ENCODE results near the gene NTSR1.

The NTSR1 gene

DNA sequence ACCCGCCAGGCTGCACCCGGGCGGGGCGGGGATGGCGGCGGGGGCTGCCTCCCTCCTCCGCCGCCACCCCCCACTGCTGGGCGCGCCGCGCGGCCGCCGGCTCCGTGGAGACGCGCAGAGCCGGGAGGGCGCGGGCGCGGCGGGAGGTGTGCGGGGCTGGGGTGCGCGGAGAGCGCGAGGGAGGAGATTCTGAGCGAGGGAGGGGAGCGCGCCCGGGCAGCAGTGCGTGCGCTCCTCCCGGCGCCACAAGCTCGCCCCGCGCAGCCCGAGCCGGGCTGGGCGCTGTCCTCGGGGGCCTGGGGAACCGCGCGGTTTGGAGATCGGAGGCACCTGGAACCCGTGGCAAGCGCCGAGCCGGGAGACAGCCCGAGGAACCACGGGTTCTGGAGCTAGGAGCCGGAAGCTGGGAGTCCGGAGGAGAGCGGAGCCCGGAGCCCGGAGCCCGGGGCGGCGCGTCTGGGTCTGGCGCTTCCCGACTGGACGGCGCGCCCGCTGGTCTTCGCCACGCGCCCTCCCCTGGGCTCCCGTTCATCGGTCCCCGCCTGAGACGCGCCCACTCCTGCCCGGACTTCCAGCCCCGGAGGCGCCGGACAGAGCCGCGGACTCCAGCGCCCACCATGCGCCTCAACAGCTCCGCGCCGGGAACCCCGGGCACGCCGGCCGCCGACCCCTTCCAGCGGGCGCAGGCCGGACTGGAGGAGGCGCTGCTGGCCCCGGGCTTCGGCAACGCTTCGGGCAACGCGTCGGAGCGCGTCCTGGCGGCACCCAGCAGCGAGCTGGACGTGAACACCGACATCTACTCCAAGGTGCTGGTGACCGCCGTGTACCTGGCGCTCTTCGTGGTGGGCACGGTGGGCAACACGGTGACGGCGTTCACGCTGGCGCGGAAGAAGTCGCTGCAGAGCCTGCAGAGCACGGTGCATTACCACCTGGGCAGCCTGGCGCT, at the start of gene NTSR1:
Gene NTSR1 (plus strand): TSS at position 246 of the 946 bp plus-strand sequence. CDS start 372 bp downstream, at position 618.
- DNase-seq (ENCODE audit: low read depth): no peak
- no peak within 1 kb of the TSS for H3K4me3 ChIP-seq (ENCODE audit: low read depth, low read length)
- no peak for TF ChIP-seq CTCF (IDR thresholded peaks at IDR 0.05; ENCODE audit: insufficient read depth, low read depth, low read length, missing control alignments)

- no peak overlapping the region for H3K4me3 ChIP-seq (ENCODE audit: low read depth, low read length)
- no peak for TF ChIP-seq CTCF (IDR thresholded peaks at IDR 0.05; ENCODE audit: insufficient read depth, low read depth, low read length, missing control alignments)
- DNase-seq (ENCODE audit: low read depth): no peak
Observed at GRCh38 chr20:62659488-62660239, 49.0 kb upstream of the NTSR1 start.

GRCh38 chr20:62660240-62660615, 48.4 kb upstream of the NTSR1 start:
- H3K4me3 ChIP-seq (ENCODE audit: low read depth, low read length): no peak overlapping the region
- TF ChIP-seq CTCF (IDR thresholded peaks at IDR 0.05; ENCODE audit: insufficient read depth, low read depth, low read length, missing control alignments): no peak
- DNase-seq (ENCODE audit: low read depth): no peak

DNA sequence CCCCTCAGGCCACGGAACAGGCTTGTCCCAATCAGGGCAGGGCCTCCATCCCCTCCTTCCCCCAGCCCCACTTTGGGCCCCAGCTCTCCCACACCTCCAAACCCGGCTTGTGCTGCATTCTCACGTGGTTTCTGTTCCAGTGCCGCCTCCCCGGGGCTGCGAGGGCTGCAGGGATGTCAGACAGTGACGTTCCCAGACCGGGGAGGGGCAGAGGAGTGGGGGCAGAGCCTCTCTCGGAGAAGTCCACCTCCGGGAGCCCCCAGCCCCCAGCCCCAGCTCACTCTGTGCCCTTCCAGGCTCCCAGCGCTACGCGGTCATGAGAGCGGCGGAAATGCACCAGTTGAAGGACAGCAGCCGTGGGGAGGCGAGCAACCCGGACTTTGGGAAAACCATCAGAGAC, 47.9 kb upstream of the NTSR1 start:
- no peak for DNase-seq (ENCODE audit: low read depth)
- H3K4me3 ChIP-seq (ENCODE audit: low read depth, low read length): no peak overlapping the region
- TF ChIP-seq CTCF (IDR thresholded peaks at IDR 0.05; ENCODE audit: insufficient read depth, low read depth, low read length, missing control alignments): no peak

DNA sequence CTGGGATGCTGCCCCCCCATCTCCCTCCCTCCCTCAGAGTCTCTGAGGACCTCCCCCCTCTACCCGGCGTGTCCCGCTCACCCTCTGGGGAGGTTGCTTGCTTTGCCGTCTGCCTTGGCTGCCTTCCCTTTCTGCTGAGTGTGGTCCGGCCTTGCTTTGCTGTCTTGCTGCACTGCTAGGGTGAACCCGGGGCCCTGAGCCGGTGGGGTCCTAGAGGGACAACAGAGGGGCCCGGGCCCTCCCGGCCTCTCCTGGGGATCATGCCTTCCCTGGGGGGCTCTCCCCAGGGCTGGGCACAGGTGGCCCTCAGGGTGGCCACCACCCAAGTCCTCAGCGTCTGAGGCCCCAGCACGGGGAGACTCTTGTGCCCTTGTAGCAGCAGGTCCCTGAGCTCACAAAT, 47.0 kb upstream of the NTSR1 start:
- DNase-seq (ENCODE audit: low read depth): no peak
- TF ChIP-seq CTCF (IDR thresholded peaks at IDR 0.05; ENCODE audit: insufficient read depth, low read depth, low read length, missing control alignments): no peak
- H3K4me3 ChIP-seq (ENCODE audit: low read depth, low read length): no peak overlapping the region

DNA sequence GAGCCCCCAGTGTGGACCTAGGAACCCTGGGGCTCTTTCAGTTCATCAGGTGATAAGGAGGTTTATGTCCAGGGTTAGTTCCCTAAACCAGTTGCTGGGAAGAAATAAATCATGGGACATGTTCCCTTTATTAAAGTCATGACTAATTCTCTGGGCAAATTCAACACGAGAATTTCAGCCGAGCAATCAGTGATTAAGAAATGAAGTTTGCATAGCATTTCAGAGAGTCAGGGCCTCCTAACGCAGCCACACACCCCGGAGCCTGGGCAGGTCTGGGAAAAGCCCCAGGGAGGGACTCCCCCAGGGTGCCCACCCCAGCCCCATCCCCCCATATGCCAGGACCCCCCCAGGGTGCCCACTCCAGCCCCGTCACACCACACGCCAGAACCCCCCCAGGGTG, 46.2 kb upstream of the NTSR1 start:
- no peak for TF ChIP-seq CTCF (IDR thresholded peaks at IDR 0.05; ENCODE audit: insufficient read depth, low read depth, low read length, missing control alignments)
- no peak overlapping the region for H3K4me3 ChIP-seq (ENCODE audit: low read depth, low read length)
- DNase-seq (ENCODE audit: low read depth): no peak
